ENCODE data around the gene ID3.

ID3 gene

GRCh38 chr1:23558872-23559135 is 497 bp downstream of the ID3 start:
- TF ChIP-seq ZFX (IDR thresholded peaks at IDR 0.05; ENCODE audit: borderline replicate concordance) (no peak), CTCF (IDR thresholded peaks at IDR 0.05) (no peak)
- H3K27ac ChIP-seq: peak overlapping the region; percentile 100

- TF ChIP-seq ZFX (IDR thresholded peaks at IDR 0.05; ENCODE audit: borderline replicate concordance): no peak
- no peak for TF ChIP-seq CTCF (IDR thresholded peaks at IDR 0.05)
- H3K27ac ChIP-seq: peak overlapping the region; percentile 100
Observed at GRCh38 chr1:23558140-23558871, 995 bp downstream of the ID3 start.

- peak overlapping the region; percentile 100 for H3K27ac ChIP-seq
- TF ChIP-seq CTCF (IDR thresholded peaks at IDR 0.05) (no peak), ZFX (IDR thresholded peaks at IDR 0.05; ENCODE audit: borderline replicate concordance) (no peak)
Observed at GRCh38 chr1:23557471-23558124, 1.7 kb downstream of the ID3 start.

- H3K27ac ChIP-seq: peak overlapping the region; percentile 100
- TF ChIP-seq CTCF (IDR thresholded peaks at IDR 0.05): no peak
- no peak for TF ChIP-seq ZFX (IDR thresholded peaks at IDR 0.05; ENCODE audit: borderline replicate concordance)
Observed at GRCh38 chr1:23556635-23557470, 2.4 kb downstream of the ID3 start.

GRCh38 chr1:23555986-23556634 is 3.2 kb downstream of the ID3 start:
- no peak for TF ChIP-seq ZFX (IDR thresholded peaks at IDR 0.05; ENCODE audit: borderline replicate concordance)
- TF ChIP-seq CTCF (IDR thresholded peaks at IDR 0.05): no peak
- peak overlapping the region; percentile 100 for H3K27ac ChIP-seq

- peak overlapping the region; percentile 100 for H3K27ac ChIP-seq
- TF ChIP-seq ZFX (IDR thresholded peaks at IDR 0.05; ENCODE audit: borderline replicate concordance) (no peak), CTCF (IDR thresholded peaks at IDR 0.05) (peak; percentile 18)
Observed at GRCh38 chr1:23555270-23555985, 3.9 kb downstream of the ID3 start.
